ELR (cell line): ENCODE data around the gene CCDC9B.

ENCODE experiments used
- DNase-seq: peaks from one replicate; pipeline ENCODE4 v3.0.0-alpha.2; 2015; ENCODE audit warnings: low read depth

CCDC9B gene

GRCh38 chr15:40293006-40293405 is 47.7 kb downstream of the CCDC9B start:
- DNase-seq, result no peak

GRCh38 chr15:40292246-40292645 is 48.5 kb downstream of the CCDC9B start:
- no peak for DNase-seq

GRCh38 chr15:40290918-40291574 is 49.7 kb downstream of the CCDC9B start:
- peak; percentile 70 for DNase-seq

GRCh38 chr15:40290545-40290917 is 50.2 kb downstream of the CCDC9B start:
- no peak for DNase-seq

- DNase-seq, result no peak
Observed at GRCh38 chr15:40289140-40289775, 51.5 kb downstream of the CCDC9B start.

- no peak for DNase-seq
Observed at GRCh38 chr15:40287968-40288367, 52.8 kb downstream of the CCDC9B start.

- no peak for DNase-seq
Observed at GRCh38 chr15:40287505-40287904, 53.2 kb downstream of the CCDC9B start.

- no peak for DNase-seq
Observed at GRCh38 chr15:40286794-40287193, 53.9 kb downstream of the CCDC9B start.

GRCh38 chr15:40286061-40286532 is 54.6 kb downstream of the CCDC9B start:
- no peak for DNase-seq

- DNase-seq, result peak; percentile 31
Observed at GRCh38 chr15:40285554-40286011, 55.2 kb downstream of the CCDC9B start.

- no peak for DNase-seq
Observed at GRCh38 chr15:40285151-40285550, 55.6 kb downstream of the CCDC9B start.

- DNase-seq, result no peak
Observed at GRCh38 chr15:40283615-40284300, 57.0 kb downstream of the CCDC9B start.

- DNase-seq, result no peak
Observed at GRCh38 chr15:40282869-40283614, 57.7 kb downstream of the CCDC9B start, which contains the start of gene ANKRD63. ANKRD63 (minus strand) TSS chr15:40283064; CDS start chr15:40282586, 478 bp downstream.

GRCh38 chr15:40282147-40282868 is 58.4 kb downstream of the CCDC9B start:
- DNase-seq, result no peak

GRCh38 chr15:40281801-40282146 is 59.0 kb downstream of the CCDC9B start:
- DNase-seq, result no peak
